Activated naive CD8-positive, alpha-beta T cell treated with anti-CD3 and anti-CD28 coated beads, Interleukin-2, amount 50 U/mL, for 24 hours (primary cell): Measurements from ENCODE around the gene IGSF11.
"Not testable (repeated sequence)": the region's sequence is repeated elsewhere in the genome, so short reads cannot be mapped to it uniquely, and the experiment has no call there.

Experiments used
- ATAC-seq: fragments of 150-1000 bp; cut with Tn5 transposase; one replicate; pipeline ENCODE4 v1.10.0; 2021
- DNase-seq: peaks from one replicate; pipeline ENCODE4 v3.0.0; 2021
- H3K27ac Mint-ChIP-seq: one replicate; pipeline ENCODE4 v1.8.0; 2021; ENCODE audit warnings: mild to moderate bottlenecking, mixed read lengths
- H3K27me3 Mint-ChIP-seq: one replicate; pipeline ENCODE4 v1.8.0; 2021; ENCODE audit warnings: mixed read lengths
- H3K36me3 Mint-ChIP-seq: one replicate; pipeline ENCODE4 v1.8.0; 2021; ENCODE audit warnings: low read depth, mixed read lengths
- H3K4me1 Mint-ChIP-seq: one replicate; pipeline ENCODE4 v1.8.0; 2021; ENCODE audit warnings: mixed read lengths
- H3K4me3 Mint-ChIP-seq: one replicate; pipeline ENCODE4 v1.8.0; 2021; ENCODE audit warnings: mild to moderate bottlenecking, moderate library complexity, mixed read lengths
- H3K9me3 Mint-ChIP-seq: one replicate; pipeline ENCODE4 v1.8.0; 2021; ENCODE audit warnings: mixed read lengths

Gene IGSF11

GRCh38 chr3:119034256-119035013, at the start of gene IGSF11:
TSS of gene IGSF11 (minus strand) at chr3:119034846. CDS start at chr3:119034582, 264 bp downstream.
- Mint-ChIP-seq H3K36me3 (no peaks in the 10 kb centered on the region), H3K27ac (no peak within 1 kb of the TSS), H3K4me3 (peak within 1 kb of the TSS; percentile 72), H3K4me1 (peaks cover 3% of the 10 kb centered on the region), H3K9me3 (no peaks in the 10 kb centered on the region), H3K27me3 (peaks cover 38% of the 10 kb centered on the region)
- ATAC-seq (peak; percentile 91), DNase-seq (peak; percentile 70)

GRCh38 chr3:119080364-119080763, 45.7 kb upstream of the IGSF11 start:
- no peak for ATAC-seq
- peaks cover 1% of the 10 kb centered on the region for H3K9me3 Mint-ChIP-seq
- no peak overlapping the region for H3K27ac Mint-ChIP-seq
- no peaks in the 10 kb centered on the region for H3K36me3 Mint-ChIP-seq
- DNase-seq, result no peak
- peaks cover 2% of the 10 kb centered on the region for H3K27me3 Mint-ChIP-seq
- no peak overlapping the region for H3K4me3 Mint-ChIP-seq
- H3K4me1 Mint-ChIP-seq, result no peaks in the 10 kb centered on the region

DNA sequence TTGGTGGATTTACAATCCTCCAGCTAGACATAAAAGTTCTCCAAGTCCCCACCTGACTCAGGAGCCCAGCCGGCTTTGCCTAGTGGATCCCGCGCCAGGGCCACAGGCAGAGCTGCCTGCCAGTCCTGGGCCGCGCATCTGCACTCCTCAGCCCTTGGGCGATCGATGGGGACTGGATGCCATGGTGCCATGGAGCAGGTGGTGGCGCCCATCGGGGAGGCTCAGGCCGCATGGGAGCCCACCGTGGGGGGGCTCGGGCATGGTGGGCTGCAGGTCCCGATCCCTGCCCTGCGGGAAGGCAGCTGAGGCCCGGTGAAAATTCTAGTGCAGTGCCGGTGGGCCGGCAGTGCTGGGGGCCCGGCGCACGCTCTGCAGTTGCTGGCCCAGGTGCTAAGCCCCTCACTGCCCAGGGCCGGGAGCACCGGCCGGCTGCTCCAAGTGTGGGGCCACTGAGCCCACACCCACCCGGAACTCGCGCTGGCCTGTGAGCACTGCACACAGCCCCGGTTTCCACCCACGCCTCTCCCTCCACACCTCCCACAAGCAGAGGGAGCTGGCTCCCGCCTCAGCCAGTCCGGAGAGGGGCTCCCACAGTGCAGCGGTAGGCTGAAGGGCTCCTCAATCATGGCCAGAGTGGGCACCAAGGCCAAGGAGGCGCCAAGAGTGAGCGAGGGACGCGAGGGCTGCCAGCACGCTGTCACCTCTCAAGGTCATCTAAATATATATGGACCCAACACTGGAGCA, 38.8 kb upstream of the IGSF11 start:
- ATAC-seq (no peak), DNase-seq (no peak)
- Mint-ChIP-seq H3K4me3 (no peak overlapping the region), H3K27me3 (peaks cover 11% of the 10 kb centered on the region), H3K36me3 (no peaks in the 10 kb centered on the region), H3K27ac (no peak overlapping the region), H3K4me1 (no peaks in the 10 kb centered on the region), H3K9me3 (peaks cover 4% of the 10 kb centered on the region)

DNA sequence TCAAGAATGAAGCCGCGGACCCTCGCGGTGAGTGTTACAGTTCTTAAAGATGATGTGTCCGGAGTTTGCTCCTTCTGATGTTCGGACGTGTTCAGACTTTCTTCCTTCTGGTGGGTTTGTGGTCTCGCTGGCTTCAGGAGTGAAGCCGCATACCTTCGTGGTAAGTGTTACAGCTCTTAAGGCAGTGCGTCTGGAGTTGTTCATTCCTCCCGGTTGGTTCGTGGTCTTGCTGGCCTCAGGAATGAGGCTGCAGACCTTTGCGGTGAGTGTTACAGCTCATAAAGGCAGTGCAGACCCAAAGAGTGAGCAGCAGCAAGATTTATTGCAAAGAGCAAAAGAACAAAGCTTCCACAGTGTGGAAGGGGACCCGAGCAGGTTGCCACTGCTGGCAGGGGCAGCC, 37.8 kb upstream of the IGSF11 start:
- H3K36me3 Mint-ChIP-seq, H3K4me1 Mint-ChIP-seq, ATAC-seq, H3K9me3 Mint-ChIP-seq, H3K27ac Mint-ChIP-seq, DNase-seq, H3K4me3 Mint-ChIP-seq: not testable (repeated sequence)
- H3K27me3 Mint-ChIP-seq, result peaks cover 11% of the 10 kb centered on the region

DNA sequence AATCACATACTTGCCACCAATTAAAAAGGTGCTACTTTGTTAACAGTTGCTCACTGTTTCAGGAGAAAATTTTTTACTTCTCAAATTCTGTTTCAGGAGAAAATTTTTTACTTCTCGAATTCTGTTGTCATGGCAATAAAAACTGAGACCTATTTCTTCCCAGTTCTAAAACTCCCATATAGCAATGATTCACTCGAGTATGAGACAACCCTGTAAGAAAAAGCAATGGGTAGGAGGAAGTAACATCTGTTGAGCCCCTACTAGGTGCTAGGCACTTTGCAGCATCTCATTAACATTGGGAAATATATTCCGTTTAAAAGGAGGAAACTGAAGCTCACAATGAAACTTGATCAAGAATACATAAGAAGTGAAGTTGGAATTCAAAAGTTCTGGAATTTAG, 35.1 kb upstream of the IGSF11 start:
- Mint-ChIP-seq H3K4me3 (no peak overlapping the region), H3K27ac (no peak overlapping the region), H3K9me3 (no peaks in the 10 kb centered on the region), H3K27me3 (peaks cover 3% of the 10 kb centered on the region), H3K36me3 (no peaks in the 10 kb centered on the region), H3K4me1 (no peaks in the 10 kb centered on the region)
- ATAC-seq (no peak), DNase-seq (no peak)

GRCh38 chr3:119063471-119063870, 28.8 kb upstream of the IGSF11 start:
- H3K27me3 Mint-ChIP-seq, result no peaks in the 10 kb centered on the region
- no peaks in the 10 kb centered on the region for H3K9me3 Mint-ChIP-seq
- DNase-seq, result no peak
- no peaks in the 10 kb centered on the region for H3K36me3 Mint-ChIP-seq
- no peak overlapping the region for H3K4me3 Mint-ChIP-seq
- H3K27ac Mint-ChIP-seq, result no peak overlapping the region
- ATAC-seq, result no peak
- H3K4me1 Mint-ChIP-seq, result no peaks in the 10 kb centered on the region

- H3K9me3 Mint-ChIP-seq, result no peaks in the 10 kb centered on the region
- H3K27me3 Mint-ChIP-seq, result no peaks in the 10 kb centered on the region
- DNase-seq (no peak), ATAC-seq (no peak)
- H3K4me3 Mint-ChIP-seq, result no peak overlapping the region
- H3K36me3 Mint-ChIP-seq, result no peaks in the 10 kb centered on the region
- H3K27ac Mint-ChIP-seq, result no peak overlapping the region
- no peaks in the 10 kb centered on the region for H3K4me1 Mint-ChIP-seq
Measured at GRCh38 chr3:119062892-119063291, 28.2 kb upstream of the IGSF11 start.

DNA sequence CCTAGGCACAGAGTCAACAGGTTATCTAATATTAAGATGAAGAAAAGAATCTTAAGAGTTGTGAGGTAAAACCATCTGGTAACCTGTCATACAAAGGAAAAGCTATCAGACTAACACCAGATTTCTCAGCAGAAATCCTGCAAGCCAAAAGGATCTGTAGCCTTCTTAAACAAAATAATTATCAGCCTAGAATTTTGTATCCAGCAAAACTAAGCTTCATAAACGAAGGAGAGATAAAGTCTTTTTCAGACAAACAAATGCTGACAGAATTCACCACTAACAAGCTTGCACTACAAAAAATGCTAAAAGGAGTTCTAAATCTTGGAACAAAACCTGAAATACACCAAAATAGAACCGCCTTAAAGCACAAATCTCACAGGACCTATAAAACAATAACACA, 9.9 kb upstream of the IGSF11 start:
- Mint-ChIP-seq H3K4me3 (no peak overlapping the region), H3K9me3 (peaks cover 11% of the 10 kb centered on the region), H3K27me3 (peaks cover 19% of the 10 kb centered on the region), H3K27ac (no peak overlapping the region), H3K36me3 (no peaks in the 10 kb centered on the region), H3K4me1 (no peaks in the 10 kb centered on the region)
- DNase-seq (no peak), ATAC-seq (no peak)

DNA sequence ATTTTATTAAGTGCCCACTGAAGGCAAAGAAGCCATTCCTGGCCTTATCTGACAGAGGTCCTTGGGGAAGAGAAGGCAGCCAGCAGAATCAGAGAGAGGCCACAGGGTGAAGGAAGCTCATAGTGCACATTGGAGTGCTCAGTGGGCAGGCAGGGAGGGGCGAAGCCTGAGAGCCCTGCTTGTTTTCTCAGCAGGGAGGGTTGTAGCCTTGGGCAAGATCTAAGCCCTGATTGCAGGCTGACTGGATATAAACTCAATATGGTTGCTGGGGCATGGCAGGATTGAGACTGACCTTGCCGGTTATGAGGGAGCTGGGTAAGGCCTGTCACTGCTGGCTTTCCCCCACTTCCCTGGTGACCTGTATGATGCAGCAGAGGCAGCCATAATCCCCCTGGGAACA, 7.5 kb upstream of the IGSF11 start:
- H3K27ac Mint-ChIP-seq, result no peak overlapping the region
- DNase-seq (no peak), ATAC-seq (no peak)
- no peak overlapping the region for H3K4me3 Mint-ChIP-seq
- peaks cover 11% of the 10 kb centered on the region for H3K9me3 Mint-ChIP-seq
- no peaks in the 10 kb centered on the region for H3K4me1 Mint-ChIP-seq
- H3K36me3 Mint-ChIP-seq, result no peaks in the 10 kb centered on the region
- peaks cover 29% of the 10 kb centered on the region for H3K27me3 Mint-ChIP-seq

DNA sequence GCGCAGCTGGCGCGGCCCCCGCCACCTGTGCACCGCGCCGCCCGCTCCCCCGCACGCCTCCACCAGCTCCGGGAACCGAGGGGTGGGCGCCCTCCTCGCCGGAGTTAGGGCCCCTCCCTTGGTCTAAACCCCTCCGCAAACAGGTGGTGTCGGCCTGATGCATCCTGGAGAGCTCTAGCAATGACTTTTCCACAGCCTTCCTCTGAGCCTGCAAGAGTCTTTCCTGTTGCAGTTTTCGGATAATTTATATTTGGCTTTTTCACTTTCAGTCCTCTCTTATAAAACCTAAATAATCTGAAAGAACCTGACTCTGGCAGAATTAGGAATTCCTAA, 334 bp upstream of the IGSF11 start:
- ATAC-seq (no peak), DNase-seq (no peak)
- Mint-ChIP-seq H3K4me1 (peaks cover 3% of the 10 kb centered on the region), H3K27ac (no peak overlapping the region), H3K9me3 (no peaks in the 10 kb centered on the region), H3K4me3 (peak overlapping the region; percentile 72), H3K36me3 (no peaks in the 10 kb centered on the region), H3K27me3 (peaks cover 42% of the 10 kb centered on the region)

DNA sequence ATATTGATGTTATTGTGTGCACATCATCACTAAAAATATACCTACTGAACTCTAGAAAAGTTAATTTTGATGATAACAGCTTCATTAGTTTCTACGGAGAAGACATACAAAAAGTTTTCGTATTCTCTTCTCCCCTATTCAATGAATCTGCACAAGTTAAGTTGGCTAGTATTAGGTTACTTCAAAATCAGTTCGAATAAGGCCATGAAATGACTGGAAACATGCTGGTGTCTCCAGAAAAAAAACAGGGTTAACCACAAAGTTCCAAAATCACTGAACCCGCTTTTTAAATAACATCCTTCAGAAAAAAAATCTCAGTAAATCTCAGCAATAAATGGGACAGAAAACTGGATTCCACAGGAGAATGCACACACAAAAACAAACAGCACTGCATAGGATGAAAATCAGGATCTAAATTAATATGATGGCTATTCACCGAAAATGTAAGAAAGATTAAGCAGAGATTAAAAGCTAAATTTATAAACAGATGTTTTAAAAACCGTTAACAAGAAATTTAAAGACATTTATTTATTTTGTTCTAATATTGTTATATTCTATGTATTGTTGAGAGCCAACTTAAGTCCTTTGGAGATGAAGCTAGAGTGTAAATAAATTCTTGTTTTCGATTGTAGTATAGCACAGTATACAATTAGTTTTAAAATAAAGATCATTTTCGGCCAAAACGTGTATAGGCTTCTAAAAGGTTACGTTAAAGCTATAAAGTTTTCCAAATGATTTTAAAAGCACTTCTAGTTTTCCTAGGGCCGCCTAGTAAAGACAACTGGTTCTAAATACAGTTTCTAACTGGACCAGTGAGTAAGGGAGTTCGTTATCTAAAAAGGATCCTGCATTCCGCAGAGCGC, 1.0 kb downstream of the IGSF11 start:
- H3K9me3 Mint-ChIP-seq, result no peaks in the 10 kb centered on the region
- H3K27me3 Mint-ChIP-seq, result peaks cover 37% of the 10 kb centered on the region
- H3K4me3 Mint-ChIP-seq, result peak overlapping the region; percentile 72
- H3K27ac Mint-ChIP-seq, result no peak overlapping the region
- H3K4me1 Mint-ChIP-seq, result peaks cover 3% of the 10 kb centered on the region
- H3K36me3 Mint-ChIP-seq, result no peaks in the 10 kb centered on the region
- ATAC-seq (no peak), DNase-seq (no peak)

DNA sequence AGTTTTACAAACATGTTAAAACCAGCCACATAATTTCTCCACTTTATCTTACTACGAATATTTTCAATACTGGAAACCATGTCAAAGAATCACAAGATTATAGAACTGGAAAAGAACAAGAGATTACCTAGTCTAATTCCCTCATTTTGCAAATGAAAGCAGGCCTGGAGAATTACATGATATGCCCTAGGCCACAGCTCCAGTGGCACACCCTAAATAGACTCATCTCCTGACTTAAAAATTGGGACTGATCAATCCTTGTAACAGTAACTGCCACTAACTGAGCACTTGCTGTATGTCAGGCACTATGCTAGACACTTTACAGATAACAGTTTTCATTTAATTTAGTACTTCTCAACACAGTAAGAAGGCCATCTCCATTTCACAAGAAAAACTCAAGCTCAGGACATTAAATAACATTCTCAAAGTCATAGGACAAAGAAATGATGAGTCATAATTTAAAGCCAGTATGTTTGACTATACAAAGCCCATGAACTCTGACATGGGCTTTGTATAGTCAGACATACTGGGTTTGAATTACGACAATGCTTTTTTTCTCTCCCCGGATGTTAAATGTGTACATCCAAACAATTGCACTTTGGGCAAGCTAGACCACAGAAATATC, 9.4 kb downstream of the IGSF11 start:
- H3K9me3 Mint-ChIP-seq, result no peaks in the 10 kb centered on the region
- H3K27me3 Mint-ChIP-seq, result no peaks in the 10 kb centered on the region
- H3K36me3 Mint-ChIP-seq, result no peaks in the 10 kb centered on the region
- no peak for DNase-seq
- H3K27ac Mint-ChIP-seq, result no peak overlapping the region
- ATAC-seq, result no peak
- no peak overlapping the region for H3K4me3 Mint-ChIP-seq
- H3K4me1 Mint-ChIP-seq, result no peaks in the 10 kb centered on the region

- Mint-ChIP-seq H3K27ac (no peak overlapping the region), H3K36me3 (no peaks in the 10 kb centered on the region), H3K4me3 (no peak overlapping the region), H3K27me3 (no peaks in the 10 kb centered on the region), H3K4me1 (no peaks in the 10 kb centered on the region), H3K9me3 (no peaks in the 10 kb centered on the region)
- DNase-seq (no peak), ATAC-seq (no peak)
Measured at GRCh38 chr3:119019767-119020518, 14.7 kb downstream of the IGSF11 start.
